Smooth muscle cell of the brain vasculature (primary cell): ENCODE measurements around the gene C14orf180.

Experiments used
- DNase-seq: peaks from one replicate; pipeline ENCODE4 v3.0.0-alpha.2; 2012; ENCODE audit warnings: low read depth, low spot score

Gene C14orf180

GRCh38 chr14:104561632-104562495 lies 17.7 kb upstream of the C14orf180 start:
- no peak for DNase-seq

- no peak for DNase-seq
These were observed 17.0 kb upstream of the C14orf180 start for GRCh38 chr14:104562606-104563005.

- no peak for DNase-seq
These were observed 16.3 kb upstream of the C14orf180 start for GRCh38 chr14:104563191-104563741.

- no peak for DNase-seq
These were observed 15.6 kb upstream of the C14orf180 start for GRCh38 chr14:104563742-104564615.

- no peak for DNase-seq
These were observed 14.6 kb upstream of the C14orf180 start for GRCh38 chr14:104564744-104565679.

- no peak for DNase-seq
These were observed 12.2 kb upstream of the C14orf180 start for GRCh38 chr14:104567141-104567956.

- DNase-seq: no peak
These were observed 11.7 kb upstream of the C14orf180 start for GRCh38 chr14:104567957-104568225.

GRCh38 chr14:104568620-104569019 lies 10.9 kb upstream of the C14orf180 start:
- no peak for DNase-seq

GRCh38 chr14:104569435-104569834 lies 10.1 kb upstream of the C14orf180 start:
- DNase-seq: no peak

GRCh38 chr14:104571246-104571645 lies 8.3 kb upstream of the C14orf180 start:
- no peak for DNase-seq

- no peak for DNase-seq
These were observed 7.4 kb upstream of the C14orf180 start for GRCh38 chr14:104572024-104572626.

- no peak for DNase-seq
These were observed 6.9 kb upstream of the C14orf180 start for GRCh38 chr14:104572668-104573067.

- DNase-seq: no peak
These were observed 5.6 kb upstream of the C14orf180 start for GRCh38 chr14:104573930-104574329.

- DNase-seq: no peak
These were observed 5.0 kb upstream of the C14orf180 start for GRCh38 chr14:104574536-104574935.

GRCh38 chr14:104574978-104575583 lies 4.5 kb upstream of the C14orf180 start:
- DNase-seq: no peak

GRCh38 chr14:104576232-104576969 lies 3.2 kb upstream of the C14orf180 start:
- no peak for DNase-seq

GRCh38 chr14:104576970-104577332 lies 2.6 kb upstream of the C14orf180 start:
- no peak for DNase-seq

- no peak for DNase-seq
These were observed 2.1 kb upstream of the C14orf180 start for GRCh38 chr14:104577426-104577825.

- DNase-seq: no peak
These were observed 1.7 kb upstream of the C14orf180 start for GRCh38 chr14:104577847-104578301.
